ENCODE results near the gene EIF4EBP2.

The EIF4EBP2 gene

DNA sequence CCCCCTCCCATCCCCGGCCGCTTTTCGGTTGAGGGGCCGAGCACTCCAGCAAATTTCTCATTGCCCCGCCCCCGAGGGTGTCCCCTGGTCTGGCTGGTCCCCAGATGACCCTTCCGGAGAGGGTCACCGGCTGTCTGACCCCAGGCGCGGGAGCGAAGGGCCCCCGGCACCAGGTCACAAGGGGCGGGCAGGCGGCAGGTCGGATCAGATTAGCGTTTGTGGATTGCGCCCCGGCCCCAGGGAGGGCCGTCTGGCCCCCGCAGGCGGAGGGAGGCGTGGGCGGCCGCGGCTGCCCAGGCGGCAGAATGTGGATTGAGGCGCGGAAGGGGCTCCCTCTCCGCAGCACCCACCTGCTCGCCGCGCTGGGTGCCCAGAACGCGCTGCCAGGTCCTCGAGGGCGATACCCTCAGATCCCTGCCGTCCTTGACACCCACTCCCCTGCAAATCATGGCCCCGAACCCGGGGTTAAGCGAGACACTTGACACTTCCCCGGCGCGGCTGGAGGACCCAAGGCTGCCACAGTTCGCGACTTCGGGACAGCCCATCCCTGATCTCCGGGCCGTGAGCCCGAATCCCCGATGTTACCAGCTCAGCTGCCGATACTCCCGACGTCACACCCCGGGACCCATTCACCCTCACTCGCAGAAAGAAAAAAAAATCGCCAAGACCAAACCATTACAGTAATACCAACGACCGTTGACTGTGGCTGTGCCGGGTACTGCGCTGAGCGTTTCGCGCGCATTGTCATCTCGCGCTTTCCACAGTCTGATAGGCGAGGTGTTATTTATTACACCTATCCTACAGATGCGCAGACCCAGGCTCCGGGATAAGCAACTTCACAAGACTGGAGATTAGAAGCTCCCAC is 36.6 kb downstream of the EIF4EBP2 start:
- TF ChIP-seq, protein P1, sequence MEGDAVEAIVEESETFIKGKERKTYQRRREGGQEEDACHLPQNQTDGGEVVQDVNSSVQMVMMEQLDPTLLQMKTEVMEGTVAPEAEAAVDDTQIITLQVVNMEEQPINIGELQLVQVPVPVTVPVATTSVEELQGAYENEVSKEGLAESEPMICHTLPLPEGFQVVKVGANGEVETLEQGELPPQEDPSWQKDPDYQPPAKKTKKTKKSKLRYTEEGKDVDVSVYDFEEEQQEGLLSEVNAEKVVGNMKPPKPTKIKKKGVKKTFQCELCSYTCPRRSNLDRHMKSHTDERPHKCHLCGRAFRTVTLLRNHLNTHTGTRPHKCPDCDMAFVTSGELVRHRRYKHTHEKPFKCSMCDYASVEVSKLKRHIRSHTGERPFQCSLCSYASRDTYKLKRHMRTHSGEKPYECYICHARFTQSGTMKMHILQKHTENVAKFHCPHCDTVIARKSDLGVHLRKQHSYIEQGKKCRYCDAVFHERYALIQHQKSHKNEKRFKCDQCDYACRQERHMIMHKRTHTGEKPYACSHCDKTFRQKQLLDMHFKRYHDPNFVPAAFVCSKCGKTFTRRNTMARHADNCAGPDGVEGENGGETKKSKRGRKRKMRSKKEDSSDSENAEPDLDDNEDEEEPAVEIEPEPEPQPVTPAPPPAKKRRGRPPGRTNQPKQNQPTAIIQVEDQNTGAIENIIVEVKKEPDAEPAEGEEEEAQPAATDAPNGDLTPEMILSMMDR (IDR thresholded peaks at IDR 0.05): no peak

DNA sequence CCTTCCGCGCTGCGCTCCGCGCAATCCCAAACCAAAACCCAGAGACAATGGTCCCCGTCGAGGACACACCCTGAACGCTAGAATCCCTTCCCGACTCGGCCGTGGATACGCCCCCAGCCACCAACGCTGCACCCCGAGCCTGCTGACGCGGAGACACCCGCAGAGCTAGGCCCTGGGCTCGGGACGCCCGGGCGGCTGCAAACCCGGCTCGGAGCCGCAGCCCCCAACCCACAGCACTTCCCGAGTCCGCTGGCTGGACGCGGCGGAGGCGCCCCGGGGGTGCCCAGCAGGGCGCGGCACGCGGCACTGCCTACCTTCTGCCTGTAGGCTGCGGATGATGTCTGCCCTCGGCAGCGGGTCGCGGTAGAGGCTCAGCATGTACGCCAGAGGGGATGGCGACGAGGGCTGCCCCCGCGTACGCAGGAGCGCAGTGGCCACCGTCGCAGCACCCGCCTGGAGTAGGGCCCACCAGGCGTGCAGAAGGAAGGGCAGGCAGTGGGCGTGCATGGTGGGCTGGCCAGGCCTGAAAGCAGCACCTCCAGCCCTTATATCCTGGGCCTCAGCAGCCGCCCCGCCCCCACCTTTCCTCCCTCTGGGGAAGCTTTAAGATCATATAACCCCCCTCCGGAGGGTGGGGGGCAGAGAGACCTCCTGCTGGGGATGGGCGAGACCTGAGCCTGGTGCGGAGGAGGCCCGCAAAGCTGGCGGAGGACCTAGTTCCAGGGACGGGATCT is 37.4 kb downstream of the EIF4EBP2 start, which contains the start of gene NODAL:
Gene NODAL (minus strand): TSS at position 521 of the 734 bp plus-strand sequence. CDS start 14 bp downstream, at position 507.
- TF ChIP-seq, protein P1 (IDR thresholded peaks at IDR 0.05): no peak

DNA sequence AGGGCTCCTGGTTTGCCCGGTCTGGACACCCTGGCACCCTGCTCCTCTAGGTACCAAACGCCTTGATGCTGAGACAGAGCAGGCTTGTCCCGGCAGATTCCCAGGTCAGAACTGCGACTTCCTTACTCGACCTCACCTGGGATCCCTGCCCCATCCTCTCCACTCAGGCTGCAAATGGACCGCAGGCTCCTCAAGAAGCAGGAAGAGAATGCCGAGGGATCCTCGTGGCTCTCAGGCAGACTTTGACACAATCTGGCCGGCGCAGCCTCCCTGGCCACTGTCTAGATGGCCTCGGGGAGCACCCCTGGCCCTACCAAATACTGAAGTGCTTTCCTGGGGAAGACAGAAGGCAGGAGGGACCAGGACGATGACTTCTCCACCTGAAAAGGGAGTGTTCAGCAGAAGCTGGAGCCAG is 38.0 kb downstream of the EIF4EBP2 start:
- TF ChIP-seq, protein P1 (IDR thresholded peaks at IDR 0.05): no peak

DNA sequence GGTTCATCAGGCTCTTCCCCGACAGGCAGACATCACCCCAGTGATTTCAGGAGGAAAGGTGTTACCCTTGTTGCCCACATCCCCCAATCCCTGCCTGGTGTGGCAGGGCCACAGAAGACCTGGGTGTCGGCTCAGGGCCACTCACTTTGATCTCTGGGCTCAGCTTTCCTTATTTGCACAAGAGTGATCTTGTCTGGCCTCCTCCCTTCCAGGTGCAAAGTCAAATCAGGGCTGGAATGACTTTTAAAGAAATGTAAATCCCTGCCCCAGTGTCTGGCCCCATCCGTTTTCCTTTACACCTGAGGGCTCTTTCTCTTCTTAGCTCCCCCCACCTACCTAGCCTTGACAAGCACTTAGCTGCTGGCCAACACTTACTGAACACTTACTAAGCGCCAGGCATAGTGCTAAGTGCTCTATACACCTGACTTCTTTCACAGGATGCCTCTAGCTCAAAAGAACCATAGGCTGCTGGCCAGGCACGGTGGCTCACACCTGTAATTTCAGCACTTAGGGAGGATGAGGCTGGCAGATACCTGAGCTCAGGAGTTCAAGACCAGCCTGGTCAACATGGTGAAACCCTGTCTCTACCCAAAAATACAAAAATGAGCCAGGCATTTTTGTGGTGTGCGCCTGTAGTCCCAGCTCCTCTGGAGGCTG is 38.5 kb downstream of the EIF4EBP2 start:
- TF ChIP-seq, protein P1 (IDR thresholded peaks at IDR 0.05): no peak

DNA sequence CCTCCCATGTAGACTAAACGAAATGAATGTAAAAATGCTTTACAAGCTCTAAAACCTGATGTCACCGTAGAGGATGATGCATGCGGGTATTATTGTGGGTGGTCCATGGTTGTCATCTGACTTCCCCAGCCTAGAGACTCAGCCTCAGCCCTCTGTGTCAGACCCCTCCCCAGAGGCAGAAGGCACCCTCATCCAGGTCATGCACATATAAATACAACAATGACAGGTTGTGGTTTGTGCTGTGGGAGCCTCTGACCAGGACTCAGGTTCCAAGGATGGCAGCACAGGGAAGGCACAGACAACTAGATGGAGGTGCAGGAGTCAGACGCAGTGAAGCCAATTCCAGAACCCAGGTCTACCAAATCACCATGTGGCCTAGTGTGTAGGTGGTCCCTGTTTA is 40.8 kb downstream of the EIF4EBP2 start:
- TF ChIP-seq, protein P1 (IDR thresholded peaks at IDR 0.05): no peak

DNA sequence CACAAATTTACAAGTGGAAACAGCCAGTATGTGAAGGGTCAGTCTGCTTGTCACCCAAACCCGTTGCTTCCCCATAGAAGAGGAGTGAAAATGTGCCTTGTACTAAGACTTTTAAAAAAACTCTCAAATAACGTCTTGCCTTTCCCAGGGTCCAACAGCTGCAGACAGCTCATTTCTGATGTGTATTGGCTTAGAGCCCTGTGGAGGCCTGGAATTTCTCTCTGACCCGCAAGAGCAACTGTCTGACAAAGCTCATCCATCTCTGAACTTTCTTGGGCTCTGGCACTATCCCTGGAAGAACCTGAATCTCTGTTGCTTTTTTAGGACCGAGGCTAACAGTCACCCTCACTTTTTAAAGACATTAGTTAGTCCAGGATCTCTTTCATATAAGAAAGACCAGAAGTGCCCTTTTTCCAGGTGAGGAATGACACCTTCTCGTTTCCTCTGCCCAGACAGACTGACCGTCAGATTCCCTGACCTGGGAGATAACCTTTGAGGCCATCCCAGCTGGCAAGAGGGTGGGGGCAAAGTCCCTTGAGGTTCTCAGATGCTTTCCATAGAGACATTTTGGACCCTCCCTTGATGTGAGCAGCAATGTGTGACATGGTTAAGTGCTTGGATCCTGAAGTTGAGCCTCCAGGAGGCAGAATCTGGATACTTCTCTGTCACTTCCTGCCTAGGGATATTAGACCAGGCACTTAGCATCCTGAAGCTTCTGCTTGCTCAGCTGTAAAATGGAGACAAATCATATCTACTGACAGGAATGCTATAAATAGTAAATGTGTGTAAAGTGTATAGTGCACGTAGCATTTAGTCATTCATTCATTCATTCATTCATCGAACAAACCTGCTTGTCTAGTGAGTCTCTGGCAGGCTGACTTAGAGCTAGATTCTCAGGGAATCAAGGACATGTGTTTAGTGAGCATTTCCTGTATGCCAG is 42.0 kb downstream of the EIF4EBP2 start:
- TF ChIP-seq, protein P1 (IDR thresholded peaks at IDR 0.05): no peak

Measured in LNCAP (cell line).